GM13976 (cell line): ENCODE results near the gene ZFP92.

Source experiments
- DNase-seq: peaks from one replicate; pipeline ENCODE4 v3.0.0; 2012; ENCODE audit warnings: low spot score
- in situ Hi-C: fragments of 300-500 bp; cut with MboI; formaldehyde crosslinking; loops from one replicate; pipeline ENCODE4 v1.12.0; 2022; ENCODE audit warnings: low sequenced_read_pairs, mixed read lengths, inconsistent platforms; ENCODE audit not compliant: unreplicated experiment
- TF ChIP-seq, protein P1 (sequence below): IDR thresholded peaks from 2 replicates; pipeline ENCODE4 v1.5.1; 2012; ENCODE audit warnings: borderline replicate concordance, mild to moderate bottlenecking; ENCODE audit not compliant: insufficient read depth; ENCODE audit errors: extremely low read depth, missing control alignments, control extremely low read depth

ZFP92 gene

DNA sequence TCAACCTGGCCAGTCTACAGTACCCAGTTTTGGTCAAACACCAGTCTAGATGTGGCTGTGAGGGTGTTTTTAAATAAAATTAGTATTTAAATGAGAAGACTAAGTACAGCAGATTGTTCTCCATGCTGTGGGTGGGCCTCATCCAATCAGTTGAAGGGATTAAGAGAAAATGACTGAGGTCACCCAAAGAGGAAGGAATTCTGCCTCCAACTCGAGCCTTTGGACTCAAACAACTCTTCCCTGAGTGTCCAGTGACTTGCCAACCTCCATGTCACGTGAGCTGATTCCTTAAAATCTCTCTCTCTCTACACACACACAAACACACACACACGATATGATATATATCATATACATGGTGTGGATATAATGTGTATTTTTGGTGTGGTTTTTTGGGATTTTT is 24.6 kb downstream of the ZFP92 start:
- TF ChIP-seq, protein P1, sequence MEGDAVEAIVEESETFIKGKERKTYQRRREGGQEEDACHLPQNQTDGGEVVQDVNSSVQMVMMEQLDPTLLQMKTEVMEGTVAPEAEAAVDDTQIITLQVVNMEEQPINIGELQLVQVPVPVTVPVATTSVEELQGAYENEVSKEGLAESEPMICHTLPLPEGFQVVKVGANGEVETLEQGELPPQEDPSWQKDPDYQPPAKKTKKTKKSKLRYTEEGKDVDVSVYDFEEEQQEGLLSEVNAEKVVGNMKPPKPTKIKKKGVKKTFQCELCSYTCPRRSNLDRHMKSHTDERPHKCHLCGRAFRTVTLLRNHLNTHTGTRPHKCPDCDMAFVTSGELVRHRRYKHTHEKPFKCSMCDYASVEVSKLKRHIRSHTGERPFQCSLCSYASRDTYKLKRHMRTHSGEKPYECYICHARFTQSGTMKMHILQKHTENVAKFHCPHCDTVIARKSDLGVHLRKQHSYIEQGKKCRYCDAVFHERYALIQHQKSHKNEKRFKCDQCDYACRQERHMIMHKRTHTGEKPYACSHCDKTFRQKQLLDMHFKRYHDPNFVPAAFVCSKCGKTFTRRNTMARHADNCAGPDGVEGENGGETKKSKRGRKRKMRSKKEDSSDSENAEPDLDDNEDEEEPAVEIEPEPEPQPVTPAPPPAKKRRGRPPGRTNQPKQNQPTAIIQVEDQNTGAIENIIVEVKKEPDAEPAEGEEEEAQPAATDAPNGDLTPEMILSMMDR = no peak
- no peak for DNase-seq
- in situ Hi-C loops = no loop called here

DNA sequence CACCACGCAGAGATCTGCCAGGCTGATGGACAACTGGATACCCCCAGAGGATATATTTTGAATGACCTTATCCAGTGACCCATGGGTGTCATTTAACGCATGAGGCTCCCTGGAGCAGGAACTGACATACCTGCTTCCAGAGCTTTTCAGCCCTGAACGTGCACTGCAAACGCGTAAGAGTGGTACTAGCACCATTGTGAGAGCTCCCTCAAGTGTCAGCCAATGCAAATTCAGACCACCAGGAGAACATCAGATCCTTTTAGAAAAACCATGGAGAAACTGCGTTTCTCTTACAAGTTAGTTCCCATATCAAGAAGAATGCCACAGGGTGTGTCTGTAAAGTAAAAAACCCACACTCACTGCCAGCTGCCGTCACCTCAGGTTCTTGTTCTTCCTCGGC is 27.3 kb downstream of the ZFP92 start:
- in situ Hi-C loops = no loop called here
- no peak for DNase-seq
- TF ChIP-seq, protein P1 = no peak

GRCh38 chrX:153439977-153440376 is 28.7 kb downstream of the ZFP92 start:
- DNase-seq = no peak
- TF ChIP-seq, protein P1 = no peak
- in situ Hi-C loops = no loop called here

- no peak for DNase-seq
- TF ChIP-seq, protein P1 = no peak
- in situ Hi-C loops = no loop called here
Measured at GRCh38 chrX:153440556-153441135, 29.4 kb downstream of the ZFP92 start.

- in situ Hi-C loops = no loop called here
- TF ChIP-seq, protein P1 = no peak
- no peak for DNase-seq
Measured at GRCh38 chrX:153441296-153441695, 30.0 kb downstream of the ZFP92 start.

GRCh38 chrX:153441981-153442380 is 30.7 kb downstream of the ZFP92 start:
- in situ Hi-C loops = no loop called here
- TF ChIP-seq, protein P1 = no peak
- no peak for DNase-seq
